H9 (cell line): ENCODE data around the gene ROBO2. TPM values are rescaled to one million over a fixed set of nuclear protein-coding genes. Genes with fewer than 3 reads are reported as not detected.

Experiments used
- DNase-seq: peaks from one replicate; pipeline ENCODE4 v3.0.0-alpha.2; 2017
- H2AFZ ChIP-seq: one replicate; pipeline ENCODE4 v1.6.1; 2013; ENCODE audit warnings: mild to moderate bottlenecking, low read length, control low read depth, moderate library complexity
- H2AK5ac ChIP-seq: 2 replicates; pipeline ENCODE4 v1.6.1; 2013; ENCODE audit warnings: low read length, control low read depth, mixed read lengths; ENCODE audit not compliant: insufficient read length
- H2BK120ac ChIP-seq: one replicate; pipeline ENCODE4 v1.6.1; 2013; ENCODE audit warnings: low read depth, mild to moderate bottlenecking, low read length, control low read depth, inconsistent platforms; ENCODE audit not compliant: poor library complexity, severe bottlenecking
- H2BK12ac ChIP-seq: 2 replicates; pipeline ENCODE4 v1.6.1; 2013; ENCODE audit warnings: low read length, control low read depth, mixed read lengths, low read depth; ENCODE audit not compliant: insufficient read length
- H2BK15ac ChIP-seq: 2 replicates; pipeline ENCODE4 v1.6.1; 2013; ENCODE audit warnings: low read depth, low read length, control low read depth
- H2BK20ac ChIP-seq: one replicate; pipeline ENCODE4 v1.6.1; 2013; ENCODE audit warnings: low read depth, mild to moderate bottlenecking, low read length, control low read depth, inconsistent platforms; ENCODE audit not compliant: poor library complexity, severe bottlenecking
- H2BK5ac ChIP-seq: 2 replicates; pipeline ENCODE4 v1.6.1; 2013; ENCODE audit warnings: low read length, control low read depth, mixed read lengths; ENCODE audit not compliant: insufficient read length
- H3K14ac ChIP-seq: 2 replicates; pipeline ENCODE4 v1.6.1; 2013; ENCODE audit warnings: low read length, control low read depth; ENCODE audit not compliant: insufficient read depth
- H3K18ac ChIP-seq: 2 replicates; pipeline ENCODE4 v1.6.1; 2013; ENCODE audit warnings: low read depth, mild to moderate bottlenecking, mixed read lengths, low read length, control low read depth; ENCODE audit not compliant: insufficient read length
- H3K23ac ChIP-seq: 2 replicates; pipeline ENCODE4 v1.6.1; 2013; ENCODE audit warnings: low read length, control low read depth, mixed read lengths, low read depth; ENCODE audit not compliant: insufficient read length
- H3K23me2 ChIP-seq: 2 replicates; pipeline ENCODE4 v1.6.1; 2013; ENCODE audit warnings: low read depth, mild to moderate bottlenecking, mixed read lengths, low read length, control low read depth; ENCODE audit not compliant: insufficient read length, poor library complexity, severe bottlenecking
- H3K27ac ChIP-seq: 2 replicates; pipeline ENCODE4 v1.5.1; 2013; ENCODE audit warnings: low read length, control low read depth, mixed read lengths, low read depth; ENCODE audit not compliant: insufficient read length
- H3K27me3 ChIP-seq: 2 replicates; pipeline ENCODE4 v1.6.1; 2013; ENCODE audit warnings: low read length, control low read depth, inconsistent platforms; ENCODE audit not compliant: insufficient read depth
- H3K4ac ChIP-seq: 2 replicates; pipeline ENCODE4 v1.6.1; 2013; ENCODE audit warnings: low read depth, mild to moderate bottlenecking, control low read depth, inconsistent platforms, low read length, moderate library complexity
- H3K4me1 ChIP-seq: 2 replicates; pipeline ENCODE4 v1.6.1; 2013; ENCODE audit warnings: low read length, control low read depth, inconsistent platforms; ENCODE audit not compliant: insufficient read depth
- H3K4me2 ChIP-seq: 2 replicates; pipeline ENCODE4 v1.6.1; 2013; ENCODE audit warnings: low read length, control low read depth, mixed read lengths; ENCODE audit not compliant: insufficient read length, insufficient read depth
- H3K56ac ChIP-seq: 2 replicates; pipeline ENCODE4 v1.6.1; 2013; ENCODE audit warnings: low read depth, mild to moderate bottlenecking, mixed read lengths, low read length, control low read depth; ENCODE audit not compliant: insufficient read length
- H3K79me1 ChIP-seq: 2 replicates; pipeline ENCODE4 v1.6.1; 2013; ENCODE audit warnings: low read depth, mild to moderate bottlenecking, moderate library complexity, low read length, control low read depth, inconsistent platforms; ENCODE audit not compliant: insufficient read depth, poor library complexity, severe bottlenecking
- H3K79me2 ChIP-seq: 2 replicates; pipeline ENCODE4 v1.6.1; 2013; ENCODE audit warnings: low read length, control low read depth, inconsistent platforms; ENCODE audit not compliant: insufficient read depth
- H3K9ac ChIP-seq: 2 replicates; pipeline ENCODE4 v1.6.1; 2013; ENCODE audit warnings: low read length, control low read depth, mixed read lengths; ENCODE audit not compliant: insufficient read length; ENCODE audit errors: extremely low read depth
- H3K9me3 ChIP-seq: one replicate; pipeline ENCODE4 v1.6.1; 2013; ENCODE audit warnings: low read depth, low read length, inconsistent platforms; ENCODE audit not compliant: control insufficient read depth
- H3T11ph ChIP-seq: one replicate; pipeline ENCODE4 v1.6.1; 2013; ENCODE audit warnings: mild to moderate bottlenecking, low read length, control low read depth, inconsistent platforms
- H4K20me1 ChIP-seq: one replicate; pipeline ENCODE4 v1.6.1; 2013; ENCODE audit not compliant: control insufficient read depth, insufficient read length, insufficient read depth
- H4K5ac ChIP-seq: 2 replicates; pipeline ENCODE4 v1.6.1; 2013; ENCODE audit warnings: low read depth, mild to moderate bottlenecking, mixed read lengths, low read length, control low read depth; ENCODE audit not compliant: insufficient read length
- H4K8ac ChIP-seq: replicated peaks from 2 replicates; pipeline ENCODE4 v1.6.1; 2013; ENCODE audit warnings: low read length, control low read depth, mixed read lengths, low read depth; ENCODE audit not compliant: insufficient read length
- H4K91ac ChIP-seq: 2 replicates; pipeline ENCODE4 v1.6.1; 2013; ENCODE audit warnings: low read depth, mild to moderate bottlenecking, moderate library complexity, mixed read lengths, low read length, control low read depth; ENCODE audit not compliant: insufficient read length
- H3K27ac Mint-ChIP-seq, 3 experiments: 2 replicates in 2 of 3; 3 replicates in 1 of 3; pipeline ENCODE4 v1.8.0; 2020 to 2021; ENCODE audit warnings: mixed read lengths in 3 of 3, mild to moderate bottlenecking in 1 of 3, moderate library complexity in 1 of 3
- H3K27me3 Mint-ChIP-seq: 2 replicates; pipeline ENCODE4 v1.8.0; 2021; ENCODE audit warnings: low read depth, mild to moderate bottlenecking, moderate library complexity, mixed read lengths
- H3K36me3 Mint-ChIP-seq, 3 experiments: 2 replicates in 2 of 3; 3 replicates in 1 of 3; pipeline ENCODE4 v1.8.0; 2020 to 2021; ENCODE audit warnings: low read depth in 3 of 3, mixed read lengths in 3 of 3; ENCODE audit not compliant: insufficient read depth in 1 of 3
- H3K4me1 Mint-ChIP-seq, 2 experiments: 2 replicates each; pipeline ENCODE4 v1.8.0; 2020; ENCODE audit warnings: mixed read lengths in 2 of 2
- H3K4me3 Mint-ChIP-seq, 2 experiments: 2 replicates in 1 of 2; 3 replicates in 1 of 2; pipeline ENCODE4 v1.8.0; 2020 to 2021; ENCODE audit warnings: mild to moderate bottlenecking in 2 of 2, mixed read lengths in 2 of 2, moderate library complexity in 1 of 2
- H3K9me3 Mint-ChIP-seq, 2 experiments: 2 replicates in 1 of 2; 3 replicates in 1 of 2; pipeline ENCODE4 v1.8.0; 2020; ENCODE audit warnings: mild to moderate bottlenecking in 2 of 2, mixed read lengths in 2 of 2, moderate library complexity in 1 of 2
- CTCF ChIP-seq: fragments of 200-600 bp; sonication (generic); conservative IDR thresholded peaks from 3 replicates; pipeline ENCODE4 v1.8.0; 2021; ENCODE audit warnings: antibody characterized with exemption, mild to moderate bottlenecking
- WGBS: extraction: QIAGEN DNeasy Blood & Tissue Kit; methylation state at CpG from one replicate; pipeline ENCODE4 v1.1.7; 2013; ENCODE audit warnings: missing lambda C conversion rate, low lambda C conversion rate, mixed read lengths; ENCODE audit not compliant: insufficient read length; ENCODE audit errors: extremely low coverage; 5-methylcytosine and 5-hydroxymethylcytosine counted together
- total RNA-seq: library from RNA; stranded (reverse); gene quantifications from 2 replicates; pipeline ENCODE4 v1.2.1, GENCODE V29; 2021

ROBO2 gene
- total RNA-seq, 1 experiment from 2014 or later, result 2.3 TPM

DNA sequence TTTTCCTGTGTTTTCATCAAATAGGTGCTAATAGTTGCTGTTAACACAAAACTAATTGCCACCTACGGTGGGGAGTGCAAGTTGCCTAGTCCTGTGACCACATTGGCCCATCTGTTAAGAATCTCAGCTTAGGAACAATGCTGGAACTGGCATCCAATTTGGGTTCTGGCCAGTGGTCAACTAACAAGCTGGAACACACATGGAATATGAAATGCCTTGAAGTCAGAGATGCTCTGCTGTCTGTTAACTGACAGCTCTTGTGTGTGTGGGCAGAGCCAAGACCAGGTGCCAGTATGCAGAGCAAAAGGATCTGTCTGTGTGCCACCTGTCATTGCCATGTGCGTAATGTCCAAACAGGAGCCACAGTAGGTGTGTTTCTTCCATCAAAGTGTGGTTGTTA, 460.8 kb downstream of the ROBO2 start:
- Mint-ChIP-seq H3K27ac (no peak overlapping the region), H3K4me1 (no peaks in the 10 kb centered on the region), H3K36me3 (no peaks in the 10 kb centered on the region), H3K4me3 (no peak overlapping the region), H3K27me3 (no peaks in the 10 kb centered on the region), H3K9me3 (no peaks in the 10 kb centered on the region)
- no peak overlapping the region for H4K5ac ChIP-seq
- H2AFZ ChIP-seq, result no peak overlapping the region
- no peaks in the 10 kb centered on the region for H4K20me1 ChIP-seq
- no peaks in the 10 kb centered on the region for H3K9me3 ChIP-seq
- no CpG with 5 or more reads among the region's 2 CpGs for WGBS
- no peak overlapping the region for H3K14ac ChIP-seq
- no peak overlapping the region for H3K9ac ChIP-seq
- DNase-seq, result no peak
- no peak overlapping the region for H3K56ac ChIP-seq
- no peak for TF ChIP-seq CTCF
- no peak overlapping the region for H2AK5ac ChIP-seq
- no peak overlapping the region for H3K4ac ChIP-seq
- H3K23ac ChIP-seq, result no peak overlapping the region
- no peak overlapping the region for H4K91ac ChIP-seq
- H2BK15ac ChIP-seq, result no peak overlapping the region
- no peak overlapping the region for H4K8ac ChIP-seq
- no peak overlapping the region for H2BK120ac ChIP-seq
- H3K18ac ChIP-seq, result no peak overlapping the region
- no peaks in the 10 kb centered on the region for H3K27me3 ChIP-seq
- no peaks in the 10 kb centered on the region for H3K79me2 ChIP-seq
- H3K4me1 ChIP-seq, result no peaks in the 10 kb centered on the region
- H2BK12ac ChIP-seq, result no peak overlapping the region
- H2BK5ac ChIP-seq, result no peak overlapping the region
- no peak overlapping the region for H3K27ac ChIP-seq
- no peaks in the 10 kb centered on the region for H3K79me1 ChIP-seq
- no peak overlapping the region for H3K4me2 ChIP-seq
- no peak overlapping the region for H3T11ph ChIP-seq
- no peaks in the 10 kb centered on the region for H3K23me2 ChIP-seq
- H2BK20ac ChIP-seq, result no peak overlapping the region
